Measurements from ENCODE around the gene MMP24. TPM values are rescaled to one million over a fixed set of nuclear protein-coding genes. Genes with fewer than 3 reads are reported as not detected.

MMP24 gene
- total RNA-seq, 1 donor: not detected

- Histone ChIP-seq H3K4me3 (ENCODE audit: low read length) (peak overlapping the region; percentile 85), H3K4me1 (ENCODE audit: insufficient read depth, low read length) (peaks cover 11% of the 10 kb centered on the region), H3K27me3 (ENCODE audit: insufficient read depth, low read length) (no peaks in the 10 kb centered on the region), H3K9me3 (ENCODE audit: low read depth, low read length) (no peaks in the 10 kb centered on the region)
Observed at GRCh38 chr20:35277127-35277526, 50.6 kb downstream of the MMP24 start.

- Histone ChIP-seq H3K4me1 (ENCODE audit: insufficient read depth, low read length) (peaks cover 11% of the 10 kb centered on the region), H3K4me3 (ENCODE audit: low read length) (peak within 1 kb of the TSS; percentile 85), H3K27me3 (ENCODE audit: insufficient read depth, low read length) (no peaks in the 10 kb centered on the region), H3K9me3 (ENCODE audit: low read depth, low read length) (no peaks in the 10 kb centered on the region)
Observed at GRCh38 chr20:35277531-35278395, 51.3 kb downstream of the MMP24 start, which contains the start of gene MMP24OS. Gene MMP24OS (minus strand): TSS chr20:35278122. CDS start chr20:35277929, 193 bp downstream.

- Histone ChIP-seq H3K27me3 (ENCODE audit: insufficient read depth, low read length) (no peaks in the 10 kb centered on the region), H3K4me3 (ENCODE audit: low read length) (no peak overlapping the region), H3K4me1 (ENCODE audit: insufficient read depth, low read length) (peaks cover 23% of the 10 kb centered on the region), H3K9me3 (ENCODE audit: low read depth, low read length) (no peaks in the 10 kb centered on the region)
Observed at GRCh38 chr20:35279040-35279439, 52.5 kb downstream of the MMP24 start.

- no peak overlapping the region for H3K4me3 ChIP-seq (ENCODE audit: low read length)
- H3K4me1 ChIP-seq (ENCODE audit: insufficient read depth, low read length): peaks cover 24% of the 10 kb centered on the region
- H3K27me3 ChIP-seq (ENCODE audit: insufficient read depth, low read length): no peaks in the 10 kb centered on the region
- no peaks in the 10 kb centered on the region for H3K9me3 ChIP-seq (ENCODE audit: low read depth, low read length)
Observed at GRCh38 chr20:35279533-35280174, 53.2 kb downstream of the MMP24 start.

DNA sequence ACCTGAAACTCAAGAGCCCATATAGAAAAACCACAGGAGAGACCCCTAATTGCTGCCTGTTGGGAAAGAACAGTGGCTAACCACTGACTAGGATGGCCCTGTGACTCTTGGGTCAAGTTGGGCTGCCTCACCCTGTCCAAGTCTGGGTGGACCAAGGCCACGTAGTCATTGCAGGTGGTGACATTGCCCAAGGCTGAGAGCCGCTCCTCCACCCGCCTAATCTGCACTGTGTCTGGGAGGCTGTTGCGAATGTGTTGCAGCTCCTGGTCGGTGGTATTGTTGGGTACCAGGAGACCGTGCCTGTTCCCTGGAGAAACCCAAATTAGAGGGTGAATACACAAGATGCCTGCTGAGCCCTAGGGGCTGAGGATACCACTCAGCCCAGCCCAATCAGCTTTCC, 54.0 kb downstream of the MMP24 start:
- no peaks in the 10 kb centered on the region for H3K27me3 ChIP-seq (ENCODE audit: insufficient read depth, low read length)
- peaks cover 30% of the 10 kb centered on the region for H3K4me1 ChIP-seq (ENCODE audit: insufficient read depth, low read length)
- no peaks in the 10 kb centered on the region for H3K9me3 ChIP-seq (ENCODE audit: low read depth, low read length)
- H3K4me3 ChIP-seq (ENCODE audit: low read length): no peak overlapping the region

GRCh38 chr20:35281506-35282101, 55.1 kb downstream of the MMP24 start:
- Histone ChIP-seq H3K27me3 (ENCODE audit: insufficient read depth, low read length) (no peaks in the 10 kb centered on the region), H3K9me3 (ENCODE audit: low read depth, low read length) (no peaks in the 10 kb centered on the region), H3K4me3 (ENCODE audit: low read length) (no peak overlapping the region), H3K4me1 (ENCODE audit: insufficient read depth, low read length) (peaks cover 25% of the 10 kb centered on the region)

GRCh38 chr20:35283441-35284266, 57.2 kb downstream of the MMP24 start:
- H3K4me3 ChIP-seq (ENCODE audit: low read length): peak overlapping the region; percentile 80
- peaks cover 19% of the 10 kb centered on the region for H3K4me1 ChIP-seq (ENCODE audit: insufficient read depth, low read length)
- no peaks in the 10 kb centered on the region for H3K9me3 ChIP-seq (ENCODE audit: low read depth, low read length)
- no peaks in the 10 kb centered on the region for H3K27me3 ChIP-seq (ENCODE audit: insufficient read depth, low read length)

- Histone ChIP-seq H3K9me3 (ENCODE audit: low read depth, low read length) (no peaks in the 10 kb centered on the region), H3K4me3 (ENCODE audit: low read length) (peak within 1 kb of the TSS; percentile 80), H3K27me3 (ENCODE audit: insufficient read depth, low read length) (no peaks in the 10 kb centered on the region), H3K4me1 (ENCODE audit: insufficient read depth, low read length) (peaks cover 19% of the 10 kb centered on the region)
Observed at GRCh38 chr20:35284267-35284991, 57.9 kb downstream of the MMP24 start, which contains the start of gene EIF6. Gene EIF6 (minus strand): TSS chr20:35284772. CDS start chr20:35284487, 285 bp downstream.

DNA sequence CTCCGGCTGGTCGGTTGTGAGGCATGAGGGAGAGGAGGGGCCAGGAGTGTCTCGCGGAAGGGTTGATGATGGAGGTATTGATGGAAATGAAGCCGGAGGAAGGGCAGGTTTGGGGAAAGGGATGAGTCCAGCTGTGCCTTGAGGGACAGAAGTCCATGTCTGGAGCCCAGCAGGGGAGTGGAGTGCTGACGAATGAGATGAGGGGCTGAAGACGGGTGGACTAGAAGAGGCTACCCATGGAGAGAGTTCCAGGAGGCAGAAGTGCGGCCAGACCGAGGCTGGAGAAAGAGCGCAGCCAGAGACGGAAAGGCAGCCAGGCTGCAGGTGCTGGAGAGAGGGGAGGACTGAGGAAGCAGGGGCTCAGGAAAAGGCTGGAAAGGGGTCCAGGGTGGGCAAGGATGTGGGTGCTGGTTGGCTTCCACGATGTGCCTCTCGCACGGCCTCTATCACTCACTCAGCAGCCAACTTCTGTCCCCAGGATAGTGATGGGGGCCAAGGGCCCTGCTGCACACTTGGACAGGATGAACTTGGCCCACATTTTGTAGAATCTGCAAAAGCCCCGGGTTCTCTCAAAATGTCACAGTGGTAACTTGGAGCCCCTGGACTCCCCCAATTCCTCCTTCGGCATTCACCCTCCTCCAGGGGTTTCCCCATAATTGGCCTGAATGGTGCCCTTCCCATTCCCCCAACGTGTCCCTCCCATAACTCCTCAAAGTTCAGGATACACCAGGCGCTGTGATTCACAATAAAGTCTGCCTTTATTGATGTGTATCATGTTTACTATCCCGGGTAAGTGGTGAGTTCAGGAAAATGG, 58.7 kb downstream of the MMP24 start:
- H3K9me3 ChIP-seq (ENCODE audit: low read depth, low read length): no peaks in the 10 kb centered on the region
- no peaks in the 10 kb centered on the region for H3K27me3 ChIP-seq (ENCODE audit: insufficient read depth, low read length)
- H3K4me1 ChIP-seq (ENCODE audit: insufficient read depth, low read length): peaks cover 19% of the 10 kb centered on the region
- peak overlapping the region; percentile 80 for H3K4me3 ChIP-seq (ENCODE audit: low read length)

DNA sequence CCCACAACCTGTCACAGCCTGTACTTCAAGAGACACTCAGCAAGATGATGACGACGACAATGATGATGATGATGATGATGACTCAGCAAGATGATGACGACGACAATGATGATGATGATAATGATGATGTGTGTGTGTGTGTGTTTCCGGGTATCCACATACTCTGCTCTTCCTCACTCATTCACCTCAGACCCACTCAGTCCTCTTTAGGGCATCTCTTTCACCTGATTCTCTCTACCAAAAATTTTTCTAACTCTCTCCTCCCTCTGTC, 59.3 kb downstream of the MMP24 start:
- peaks cover 19% of the 10 kb centered on the region for H3K4me1 ChIP-seq (ENCODE audit: insufficient read depth, low read length)
- H3K27me3 ChIP-seq (ENCODE audit: insufficient read depth, low read length): no peaks in the 10 kb centered on the region
- H3K9me3 ChIP-seq (ENCODE audit: low read depth, low read length): no peaks in the 10 kb centered on the region
- H3K4me3 ChIP-seq (ENCODE audit: low read length): no peak overlapping the region

- Histone ChIP-seq H3K9me3 (ENCODE audit: low read depth, low read length) (no peaks in the 10 kb centered on the region), H3K4me1 (ENCODE audit: insufficient read depth, low read length) (peaks cover 19% of the 10 kb centered on the region), H3K27me3 (ENCODE audit: insufficient read depth, low read length) (no peaks in the 10 kb centered on the region), H3K4me3 (ENCODE audit: low read length) (no peak overlapping the region)
Observed at GRCh38 chr20:35286077-35286898, 59.8 kb downstream of the MMP24 start.

DNA sequence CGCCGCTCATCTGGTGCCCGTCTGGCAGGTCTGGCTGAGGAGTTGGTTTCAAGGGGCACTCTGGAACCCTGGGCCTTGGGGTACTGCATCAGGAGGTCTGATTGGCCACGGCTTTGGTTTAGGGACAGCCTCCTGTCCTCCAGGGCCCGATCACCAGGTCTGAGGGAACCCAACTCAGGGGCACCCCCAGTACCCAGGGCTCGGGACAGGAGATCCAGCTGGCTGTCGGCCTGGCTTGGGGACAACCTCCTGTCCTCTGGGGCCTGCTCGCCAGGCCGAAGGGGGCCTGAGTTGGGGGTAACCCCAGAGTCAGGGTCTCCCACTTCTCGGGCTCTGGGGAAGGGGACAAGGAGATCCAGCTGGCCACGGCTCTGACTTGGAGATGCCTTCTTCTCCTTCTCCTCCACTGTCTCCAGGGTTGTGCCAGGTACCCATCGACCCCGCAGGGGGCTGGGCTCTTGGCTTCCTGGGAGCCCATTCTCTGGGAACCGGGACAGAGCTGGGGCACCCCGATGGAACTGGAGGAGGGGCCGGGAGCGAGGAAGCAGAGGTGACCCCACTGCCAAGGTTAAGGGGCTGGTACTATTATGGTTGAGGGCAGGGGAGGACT, 60.5 kb downstream of the MMP24 start:
- Histone ChIP-seq H3K4me3 (ENCODE audit: low read length) (no peak overlapping the region), H3K27me3 (ENCODE audit: insufficient read depth, low read length) (no peaks in the 10 kb centered on the region), H3K9me3 (ENCODE audit: low read depth, low read length) (no peaks in the 10 kb centered on the region), H3K4me1 (ENCODE audit: insufficient read depth, low read length) (peaks cover 19% of the 10 kb centered on the region)
